SK-N-SH (cell line): Measurements from ENCODE around the gene REELD1. TPM values are rescaled to one million over a fixed set of nuclear protein-coding genes. Genes with fewer than 3 reads are reported as not detected.

ENCODE experiments used
- CTCF ChIA-PET: fragments of 300-600, 350-600 bp; formaldehyde crosslinking; extraction: SDS; loops from one replicate; lab custom pipeline; 2021; lab: Yijun Ruan, JAX
- POLR2A ChIA-PET: fragments of 350-600 bp; sonication (Branson Sonifier 250); formaldehyde crosslinking; extraction: SDS; loops from one replicate; lab custom pipeline; 2020; ENCODE audit warnings: antibody characterized with exemption, inconsistent platforms; lab: Yijun Ruan, JAX
- DNase-seq: peaks from one replicate; pipeline ENCODE4 v3.0.0; 2012
- H2AFZ ChIP-seq: fragments of 200-600 bp; sonication (generic); 2 replicates; pipeline ENCODE4 v1.8.1; 2016; ENCODE audit warnings: antibody characterized with exemption, mild to moderate bottlenecking, low read depth
- H3F3A ChIP-seq: fragments of 200-600 bp; sonication (generic); replicated peaks from 2 replicates; pipeline ENCODE3; 2016; ENCODE audit warnings: antibody characterized with exemption, mild to moderate bottlenecking; ENCODE audit not compliant: insufficient read depth
- H3K27ac ChIP-seq, 2 experiments: fragments of 200-500 bp in 1 of 2; fragments of 200-600 bp in 1 of 2; sonication (Bioruptor generic) in 1 of 2; sonication (generic), shearing (Covaris generic) in 1 of 2; 2 replicates each; pipeline versions ENCODE4 v1.5.1 to v1.6.1; 2014 to 2016; ENCODE audit warnings: low read depth in 2 of 2, inconsistent platforms in 1 of 2, low read length in 1 of 2, mild to moderate bottlenecking in 1 of 2, mixed read lengths in 1 of 2
- H3K27me3 ChIP-seq: fragments of 200-600 bp; sonication (generic), shearing (Covaris generic); 2 replicates; pipeline ENCODE4 v1.6.1; 2016; ENCODE audit warnings: mixed run types; ENCODE audit not compliant: insufficient read depth
- H3K36me3 ChIP-seq, 2 experiments: fragments of 200-500 bp in 1 of 2; fragments of 200-600 bp in 1 of 2; sonication (Bioruptor generic) in 1 of 2; sonication (generic) in 1 of 2; replicated peaks in 1 of 2; 2 replicates each; pipeline versions ENCODE3 to v1.5.1; 2014 to 2016; ENCODE audit warnings: low read length in 1 of 2, mild to moderate bottlenecking in 1 of 2; ENCODE audit not compliant: insufficient read depth in 2 of 2, control insufficient read depth in 1 of 2
- H3K4me1 ChIP-seq, 2 experiments: fragments of 200-500 bp in 1 of 2; fragments of 200-600 bp in 1 of 2; sonication (Bioruptor generic) in 1 of 2; sonication (generic), shearing (Covaris generic) in 1 of 2; 2 replicates each; pipeline versions ENCODE4 v1.5.1 to v1.6.1; 2014 to 2016; ENCODE audit warnings: low read depth in 1 of 2, low read length in 1 of 2, mixed run types in 1 of 2; ENCODE audit not compliant: insufficient read depth in 2 of 2, control insufficient read depth in 1 of 2
- H3K4me2 ChIP-seq: fragments of 200-600 bp; sonication (generic), shearing (Covaris generic); 2 replicates; pipeline ENCODE4 v1.6.1; 2017; ENCODE audit warnings: mixed run types
- H3K4me3 ChIP-seq, 2 experiments: fragments of 200-500 bp in 1 of 2; fragments of 200-600 bp in 1 of 2; sonication (Bioruptor generic) in 1 of 2; sonication (generic), shearing (Covaris generic) in 1 of 2; 2 replicates each; pipeline versions ENCODE4 v1.5.1 to v1.8.1; 2014 to 2016; ENCODE audit warnings: low read depth in 2 of 2, inconsistent platforms in 1 of 2, low read length in 1 of 2, mild to moderate bottlenecking in 1 of 2, mixed read lengths in 1 of 2, moderate library complexity in 1 of 2
- H3K79me2 ChIP-seq: fragments of 200-600 bp; sonication (generic); 2 replicates; pipeline ENCODE4 v1.8.1; 2017; ENCODE audit warnings: mild to moderate bottlenecking; ENCODE audit not compliant: insufficient read depth
- H3K9ac ChIP-seq: fragments of 200-600 bp; sonication (generic); 2 replicates; pipeline ENCODE4 v1.6.1; 2017; ENCODE audit warnings: mixed run types
- H3K9me2 ChIP-seq: fragments of 200-600 bp; sonication (generic); 2 replicates; pipeline ENCODE4 v1.6.1; 2017; ENCODE audit warnings: mixed run types
- H3K9me3 ChIP-seq: fragments of 200-600 bp; sonication (generic); 2 replicates; pipeline ENCODE4 v1.6.1; 2017; ENCODE audit warnings: mixed run types, mild to moderate bottlenecking, moderate library complexity
- H4K20me1 ChIP-seq: fragments of 200-600 bp; sonication (generic); 2 replicates; pipeline ENCODE4 v1.6.1; 2017; ENCODE audit warnings: mild to moderate bottlenecking, mixed run types; ENCODE audit not compliant: insufficient read depth
- CHD2 ChIP-seq: fragments of 150-350 bp; IDR thresholded peaks from 2 replicates; pipeline ENCODE4 v1.6.1; 2018; ENCODE audit warnings: low read length; ENCODE audit not compliant: partially characterized antibody
- EZH2phosphoT487 ChIP-seq: fragments of 200-600 bp; sonication (generic); IDR thresholded peaks from 2 replicates; pipeline ENCODE4 v1.6.1; 2017; ENCODE audit warnings: low read depth, mixed run types, mild to moderate bottlenecking, antibody characterized with exemption, moderate library complexity, borderline replicate concordance
- FOSL2 ChIP-seq: IDR thresholded peaks from 2 replicates; pipeline ENCODE4 v1.4.0; 2012; ENCODE audit warnings: low read depth, mild to moderate bottlenecking, moderate library complexity, borderline replicate concordance
- JUND ChIP-seq: IDR thresholded peaks from 2 replicates; pipeline ENCODE4 v1.4.0; 2012
- NRF1 ChIP-seq: IDR thresholded peaks from 2 replicates; pipeline ENCODE4 v1.6.1; 2012; ENCODE audit warnings: low read depth, mild to moderate bottlenecking, low read length
- POLR2AphosphoS5 ChIP-seq: IDR thresholded peaks from 2 replicates; pipeline ENCODE4 v1.6.1; 2012; ENCODE audit warnings: low read depth, low read length
- RAD21 ChIP-seq: IDR thresholded peaks from 2 replicates; pipeline ENCODE4 v1.6.1; 2012; ENCODE audit warnings: mild to moderate bottlenecking, low read length
- RCOR1 ChIP-seq: fragments of 150-350 bp; IDR thresholded peaks from 2 replicates; pipeline ENCODE4 v1.6.1; 2017; ENCODE audit warnings: antibody characterized with exemption, low read length
- SMC3 ChIP-seq: IDR thresholded peaks from 2 replicates; pipeline ENCODE4 v1.6.1; 2012; ENCODE audit warnings: low read depth, low read length, improper control_type of control experiment
- YY1 ChIP-seq: IDR thresholded peaks from 2 replicates; pipeline ENCODE4 v1.4.0; 2012; ENCODE audit warnings: low read depth, mild to moderate bottlenecking
- WGBS: methylation state at CpG from one replicate; pipeline ENCODE4 v1.1.6; 2017; ENCODE audit warnings: low lambda C conversion rate; 5-methylcytosine and 5-hydroxymethylcytosine counted together
- polyA plus RNA-seq, 3 experiments: library from polyadenylated mRNA; depleted of rRNA; stranded (reverse); fragments of >200 nt; gene quantifications; 2 replicates each; pipeline ENCODE4 v1.2.3, GENCODE V29; 2012
- TF ChIP-seq, protein P1 (sequence below): fragments of 200-600 bp; sonication (generic); IDR thresholded peaks from 2 replicates; pipeline ENCODE4 v1.6.1; 2017; ENCODE audit warnings: antibody characterized with exemption, mild to moderate bottlenecking, moderate library complexity
- TF ChIP-seq, protein P2 (sequence below): IDR thresholded peaks from 2 replicates; pipeline ENCODE4 v1.4.0; 2012; ENCODE audit warnings: low read depth
- TF ChIP-seq, protein P3 (sequence below): fragments of 150-350 bp; IDR thresholded peaks from 2 replicates; pipeline ENCODE4 v1.6.1; 2016; ENCODE audit warnings: mild to moderate bottlenecking, low read depth, low read length

REELD1 gene
- polyA plus RNA-seq, 1 of the 3 experiments (the other 2 are of a cell fraction): not detected

DNA sequence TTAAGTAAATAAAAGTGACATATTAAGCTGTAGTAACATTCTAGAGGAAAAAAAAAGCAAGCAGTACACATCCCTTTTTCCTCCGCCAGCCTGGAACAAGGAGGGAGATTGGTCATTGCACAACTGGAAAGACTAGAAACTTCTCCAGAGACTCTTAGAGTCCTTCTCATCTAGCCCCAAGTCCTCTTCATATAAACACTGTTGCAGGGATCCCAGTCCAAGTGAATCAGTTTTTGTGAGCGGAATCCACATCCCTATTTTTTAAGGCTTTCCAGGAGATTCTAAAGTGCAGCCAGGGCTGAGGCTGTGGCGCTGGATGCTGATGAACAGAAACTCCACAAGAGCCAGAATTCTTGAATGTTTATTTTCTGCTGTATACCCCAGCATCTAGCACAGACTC, 23.8 kb downstream of the REELD1 start:
- Histone ChIP-seq H4K20me1 (no peaks in the 10 kb centered on the region), H3K27me3 (no peaks in the 10 kb centered on the region), H3F3A (peaks cover 23% of the 10 kb centered on the region), H3K36me3 (no peaks in the 10 kb centered on the region), H3K9me2 (no peaks in the 10 kb centered on the region), H3K9ac (no peak overlapping the region), H3K9me3 (no peaks in the 10 kb centered on the region), H3K27ac (peak overlapping the region in 1 of 2 experiments; percentile 82; a peak in 2 of 4 replicates), H3K4me1 (peaks cover 15 to 25% of the 10 kb centered on the region in 2 experiments), H3K4me3 (no peak overlapping the region)
- POLR2A ChIA-PET: interaction anchor here (1.2 kb wide), 1 partner anchor 299 kb away, joined by 4 read pairs; the partner anchor contains the start of gene ZNF827
- WGBS: 100% methylated on average over 3 of the region's 3 CpGs
- TF ChIP-seq, protein P1, sequence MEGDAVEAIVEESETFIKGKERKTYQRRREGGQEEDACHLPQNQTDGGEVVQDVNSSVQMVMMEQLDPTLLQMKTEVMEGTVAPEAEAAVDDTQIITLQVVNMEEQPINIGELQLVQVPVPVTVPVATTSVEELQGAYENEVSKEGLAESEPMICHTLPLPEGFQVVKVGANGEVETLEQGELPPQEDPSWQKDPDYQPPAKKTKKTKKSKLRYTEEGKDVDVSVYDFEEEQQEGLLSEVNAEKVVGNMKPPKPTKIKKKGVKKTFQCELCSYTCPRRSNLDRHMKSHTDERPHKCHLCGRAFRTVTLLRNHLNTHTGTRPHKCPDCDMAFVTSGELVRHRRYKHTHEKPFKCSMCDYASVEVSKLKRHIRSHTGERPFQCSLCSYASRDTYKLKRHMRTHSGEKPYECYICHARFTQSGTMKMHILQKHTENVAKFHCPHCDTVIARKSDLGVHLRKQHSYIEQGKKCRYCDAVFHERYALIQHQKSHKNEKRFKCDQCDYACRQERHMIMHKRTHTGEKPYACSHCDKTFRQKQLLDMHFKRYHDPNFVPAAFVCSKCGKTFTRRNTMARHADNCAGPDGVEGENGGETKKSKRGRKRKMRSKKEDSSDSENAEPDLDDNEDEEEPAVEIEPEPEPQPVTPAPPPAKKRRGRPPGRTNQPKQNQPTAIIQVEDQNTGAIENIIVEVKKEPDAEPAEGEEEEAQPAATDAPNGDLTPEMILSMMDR: no peak
- no peak for TF ChIP-seq SMC3
- no peak for TF ChIP-seq EZH2phosphoT487
- no peak for TF ChIP-seq FOSL2
- TF ChIP-seq CHD2: no peak
- TF ChIP-seq JUND: no peak
- no peak for TF ChIP-seq RAD21
- TF ChIP-seq NRF1: no peak
- TF ChIP-seq, protein P2, sequence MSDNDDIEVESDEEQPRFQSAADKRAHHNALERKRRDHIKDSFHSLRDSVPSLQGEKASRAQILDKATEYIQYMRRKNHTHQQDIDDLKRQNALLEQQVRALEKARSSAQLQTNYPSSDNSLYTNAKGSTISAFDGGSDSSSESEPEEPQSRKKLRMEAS: no peak
- TF ChIP-seq RCOR1: no peak
- no peak for TF ChIP-seq YY1
- no peak for TF ChIP-seq POLR2AphosphoS5
- TF ChIP-seq, all 33 proteins: peak for 0
- CTCF ChIA-PET: interaction anchor here (1.0 to 1.7 kb wide), 5 partner anchors 74 to 859 kb away, joined by 3 to 6 read pairs (median 6); no protein-coding TSS in a partner anchor
- H2AFZ ChIP-seq: no peak overlapping the region
- no peak overlapping the region for H3K4me2 ChIP-seq
- DNase-seq: no peak
- H3K79me2 ChIP-seq: no peaks in the 10 kb centered on the region

DNA sequence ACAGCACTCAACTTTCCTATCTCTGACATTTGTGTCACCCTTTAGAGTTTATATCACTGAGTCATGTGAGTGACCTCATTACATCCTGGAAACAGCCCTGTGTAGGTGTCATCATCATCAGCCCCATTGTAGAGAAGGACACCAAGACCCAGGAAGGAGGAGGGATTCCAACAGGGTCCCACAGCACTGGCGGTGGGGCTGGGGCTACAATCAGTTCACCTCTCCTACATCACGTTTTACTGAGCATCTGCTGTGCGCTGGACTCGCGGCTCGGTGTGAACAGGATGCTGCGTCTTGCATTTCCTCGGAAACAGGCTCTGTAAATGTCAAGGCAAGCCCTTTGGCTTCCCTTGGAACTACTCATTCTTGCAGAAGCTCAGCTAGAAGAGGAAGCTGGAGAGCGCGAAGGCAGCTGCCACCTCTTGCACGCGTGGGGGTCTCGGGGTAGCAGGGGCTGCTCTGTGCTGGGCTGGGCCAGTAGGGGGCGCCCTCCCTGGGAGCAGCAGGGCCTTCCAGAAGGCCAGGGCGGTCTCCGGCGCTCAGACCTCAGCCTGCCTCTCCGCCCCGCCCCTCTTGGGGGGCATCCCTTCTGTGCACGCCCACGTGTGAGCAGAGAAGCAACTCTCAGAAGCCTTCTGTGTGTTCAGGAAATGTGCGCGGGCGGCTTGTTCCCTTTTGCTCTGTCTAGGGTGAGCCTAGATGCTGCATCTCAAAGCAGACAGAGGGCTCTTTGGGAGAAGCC, 29.0 kb downstream of the REELD1 start:
- peaks cover 15 to 19% of the 10 kb centered on the region in 2 experiments; a peak in 3 of 4 replicates for H3K4me1 ChIP-seq
- H3K27me3 ChIP-seq: no peaks in the 10 kb centered on the region
- TF ChIP-seq SMC3: no peak
- TF ChIP-seq, protein P1: peak; percentile 57
- TF ChIP-seq, protein P3, sequence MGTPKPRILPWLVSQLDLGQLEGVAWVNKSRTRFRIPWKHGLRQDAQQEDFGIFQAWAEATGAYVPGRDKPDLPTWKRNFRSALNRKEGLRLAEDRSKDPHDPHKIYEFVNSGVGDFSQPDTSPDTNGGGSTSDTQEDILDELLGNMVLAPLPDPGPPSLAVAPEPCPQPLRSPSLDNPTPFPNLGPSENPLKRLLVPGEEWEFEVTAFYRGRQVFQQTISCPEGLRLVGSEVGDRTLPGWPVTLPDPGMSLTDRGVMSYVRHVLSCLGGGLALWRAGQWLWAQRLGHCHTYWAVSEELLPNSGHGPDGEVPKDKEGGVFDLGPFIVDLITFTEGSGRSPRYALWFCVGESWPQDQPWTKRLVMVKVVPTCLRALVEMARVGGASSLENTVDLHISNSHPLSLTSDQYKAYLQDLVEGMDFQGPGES: no peak
- peaks cover 23% of the 10 kb centered on the region for H3F3A ChIP-seq
- no peak overlapping the region for H2AFZ ChIP-seq
- CTCF ChIA-PET: interaction anchor here (1.2 to 1.3 kb wide), 3 partner anchors 11 to 853 kb away, joined by 3 to 5 read pairs (median 3); no protein-coding TSS in a partner anchor
- no peaks in the 10 kb centered on the region for H3K79me2 ChIP-seq
- H3K36me3 ChIP-seq: no peaks in the 10 kb centered on the region
- POLR2A ChIA-PET: no interaction called here
- H4K20me1 ChIP-seq: no peaks in the 10 kb centered on the region
- H3K9me3 ChIP-seq: no peaks in the 10 kb centered on the region
- no peak overlapping the region for H3K9ac ChIP-seq
- H3K27ac ChIP-seq: 0 out of 4 replicates have a peak overlapping the region, but pooled peaks of 1 of the 2 experiments have one; percentile 93
- H3K9me2 ChIP-seq: no peaks in the 10 kb centered on the region
- DNase-seq: no peak
- H3K4me3 ChIP-seq: no peak overlapping the region
- H3K4me2 ChIP-seq: no peak overlapping the region
- WGBS: 94% methylated on average over 16 of the region's 24 CpGs
